ENCODE measurements around the gene RAB1B.

DNA sequence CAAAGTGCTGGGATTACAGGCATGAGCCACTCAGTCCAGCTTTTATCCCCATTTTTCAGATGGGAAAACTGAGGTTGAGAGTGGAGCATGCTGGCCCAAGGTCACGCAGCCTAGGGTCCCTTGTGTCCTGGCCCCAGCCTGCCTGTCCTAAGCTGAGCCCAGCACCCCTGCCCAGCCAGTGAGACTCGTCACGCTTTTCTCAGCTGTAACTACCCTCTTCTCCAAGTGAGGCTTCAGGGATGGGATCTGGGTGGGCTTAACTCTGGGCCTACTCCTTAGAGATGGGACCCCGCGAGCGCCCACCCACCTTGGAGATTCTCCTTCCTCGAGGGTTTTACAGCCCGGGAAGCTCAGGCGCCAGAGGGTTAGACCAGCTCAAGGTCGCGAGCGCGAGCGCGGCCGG is 22.9 kb downstream of the RAB1B start:
- TF ChIP-seq, protein P1, sequence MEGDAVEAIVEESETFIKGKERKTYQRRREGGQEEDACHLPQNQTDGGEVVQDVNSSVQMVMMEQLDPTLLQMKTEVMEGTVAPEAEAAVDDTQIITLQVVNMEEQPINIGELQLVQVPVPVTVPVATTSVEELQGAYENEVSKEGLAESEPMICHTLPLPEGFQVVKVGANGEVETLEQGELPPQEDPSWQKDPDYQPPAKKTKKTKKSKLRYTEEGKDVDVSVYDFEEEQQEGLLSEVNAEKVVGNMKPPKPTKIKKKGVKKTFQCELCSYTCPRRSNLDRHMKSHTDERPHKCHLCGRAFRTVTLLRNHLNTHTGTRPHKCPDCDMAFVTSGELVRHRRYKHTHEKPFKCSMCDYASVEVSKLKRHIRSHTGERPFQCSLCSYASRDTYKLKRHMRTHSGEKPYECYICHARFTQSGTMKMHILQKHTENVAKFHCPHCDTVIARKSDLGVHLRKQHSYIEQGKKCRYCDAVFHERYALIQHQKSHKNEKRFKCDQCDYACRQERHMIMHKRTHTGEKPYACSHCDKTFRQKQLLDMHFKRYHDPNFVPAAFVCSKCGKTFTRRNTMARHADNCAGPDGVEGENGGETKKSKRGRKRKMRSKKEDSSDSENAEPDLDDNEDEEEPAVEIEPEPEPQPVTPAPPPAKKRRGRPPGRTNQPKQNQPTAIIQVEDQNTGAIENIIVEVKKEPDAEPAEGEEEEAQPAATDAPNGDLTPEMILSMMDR (IDR thresholded peaks at IDR 0.05 in 2 of 3, conservative IDR thresholded peaks at IDR 0.05 in 1 of 3; ENCODE audit: borderline replicate concordance in 1 of 3, insufficient read depth in 1 of 3, low read depth in 2 of 3, low read length in 2 of 3): no peak
- TF ChIP-seq POLR2A (IDR thresholded peaks at IDR 0.05; ENCODE audit: borderline replicate concordance, extremely low read depth, insufficient read depth, insufficient read length) (no peak), EZH2phosphoT487 (IDR thresholded peaks at IDR 0.05; ENCODE audit: borderline replicate concordance) (no peak)
